GM18526 (cell line): Measurements from ENCODE around the gene THOC3.

ENCODE experiments used
- POLR2A ChIP-seq: IDR thresholded peaks from 3 replicates; pipeline ENCODE4 v1.6.1; 2011; ENCODE audit not compliant: insufficient read length; ENCODE audit errors: extremely low read depth

THOC3 gene, protein sequence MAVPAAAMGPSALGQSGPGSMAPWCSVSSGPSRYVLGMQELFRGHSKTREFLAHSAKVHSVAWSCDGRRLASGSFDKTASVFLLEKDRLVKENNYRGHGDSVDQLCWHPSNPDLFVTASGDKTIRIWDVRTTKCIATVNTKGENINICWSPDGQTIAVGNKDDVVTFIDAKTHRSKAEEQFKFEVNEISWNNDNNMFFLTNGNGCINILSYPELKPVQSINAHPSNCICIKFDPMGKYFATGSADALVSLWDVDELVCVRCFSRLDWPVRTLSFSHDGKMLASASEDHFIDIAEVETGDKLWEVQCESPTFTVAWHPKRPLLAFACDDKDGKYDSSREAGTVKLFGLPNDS

DNA sequence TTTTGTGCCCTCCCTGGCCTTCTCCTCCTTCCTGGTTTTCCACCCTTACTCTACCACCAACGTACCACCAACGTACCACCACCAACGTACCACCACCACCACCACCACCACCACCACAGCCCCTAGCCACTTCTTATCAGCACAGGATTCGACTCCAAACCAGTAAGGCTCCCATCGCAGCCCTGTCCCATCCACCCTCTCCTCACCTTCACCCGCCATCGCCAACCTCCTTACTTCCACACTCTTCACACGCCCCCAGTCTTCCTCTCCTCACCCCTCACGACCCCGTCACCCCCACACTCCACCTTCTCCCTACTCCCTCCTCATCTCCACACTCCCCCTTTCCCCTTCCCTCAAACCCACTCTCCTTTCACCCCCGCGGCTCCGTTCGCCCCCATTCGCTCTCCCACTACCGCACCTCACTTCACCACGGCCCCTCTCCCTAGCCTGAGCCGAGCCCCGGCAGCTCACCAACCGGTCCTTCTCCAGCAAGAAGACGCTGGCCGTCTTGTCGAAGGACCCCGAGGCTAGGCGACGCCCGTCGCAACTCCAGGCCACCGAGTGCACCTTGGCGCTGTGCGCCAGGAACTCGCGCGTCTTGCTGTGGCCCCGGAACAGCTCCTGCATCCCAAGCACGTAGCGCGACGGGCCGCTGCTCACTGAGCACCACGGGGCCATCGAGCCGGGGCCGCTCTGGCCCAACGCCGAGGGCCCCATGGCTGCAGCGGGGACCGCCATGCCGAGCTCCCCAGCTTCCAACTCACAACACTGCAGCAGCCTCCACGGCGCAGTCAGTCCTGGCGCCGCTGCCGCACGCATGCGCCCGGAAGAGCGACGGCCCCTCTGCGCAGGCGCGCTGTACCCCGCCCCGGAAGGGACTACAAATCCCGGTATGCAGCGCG lies at the start of gene THOC3:
Gene THOC3 (minus strand): TSS at position 845 of the 902 bp plus-strand sequence. CDS start 107 bp downstream, at position 738.
- peak; percentile 57 for TF ChIP-seq POLR2A

DNA sequence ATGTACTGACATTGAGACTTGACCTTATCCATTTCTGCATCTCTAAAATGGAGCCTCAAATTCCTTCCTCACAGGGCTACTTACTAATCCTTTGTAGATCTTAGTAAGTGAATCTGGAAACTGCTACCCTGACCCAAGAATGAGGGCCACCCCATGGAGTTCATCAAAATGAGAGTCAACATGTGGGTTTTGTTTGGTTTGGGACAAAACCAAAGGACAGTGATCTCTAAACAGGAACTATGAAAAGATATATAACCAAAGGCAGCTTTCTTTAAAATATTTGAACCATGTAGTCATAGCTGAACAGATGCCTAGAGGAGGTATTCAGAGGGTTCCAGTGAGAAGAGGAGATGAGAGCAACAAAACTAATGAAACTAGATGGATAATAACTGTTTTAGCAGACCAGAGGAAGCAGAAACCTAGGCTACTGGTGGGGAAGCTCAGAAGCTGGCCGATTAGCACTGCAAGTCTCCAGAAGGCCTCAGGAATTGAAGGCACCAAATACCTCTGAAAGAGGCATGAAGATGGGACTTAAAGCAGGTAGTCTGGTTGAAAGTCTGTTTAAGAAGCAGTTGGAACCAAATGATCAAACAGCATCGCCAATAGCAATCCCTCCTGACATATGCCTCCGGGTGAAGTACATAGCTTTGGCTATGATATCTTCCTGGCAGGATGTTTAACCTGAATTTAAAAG lies 45.8 kb downstream of the THOC3 start:
- no peak for TF ChIP-seq POLR2A

DNA sequence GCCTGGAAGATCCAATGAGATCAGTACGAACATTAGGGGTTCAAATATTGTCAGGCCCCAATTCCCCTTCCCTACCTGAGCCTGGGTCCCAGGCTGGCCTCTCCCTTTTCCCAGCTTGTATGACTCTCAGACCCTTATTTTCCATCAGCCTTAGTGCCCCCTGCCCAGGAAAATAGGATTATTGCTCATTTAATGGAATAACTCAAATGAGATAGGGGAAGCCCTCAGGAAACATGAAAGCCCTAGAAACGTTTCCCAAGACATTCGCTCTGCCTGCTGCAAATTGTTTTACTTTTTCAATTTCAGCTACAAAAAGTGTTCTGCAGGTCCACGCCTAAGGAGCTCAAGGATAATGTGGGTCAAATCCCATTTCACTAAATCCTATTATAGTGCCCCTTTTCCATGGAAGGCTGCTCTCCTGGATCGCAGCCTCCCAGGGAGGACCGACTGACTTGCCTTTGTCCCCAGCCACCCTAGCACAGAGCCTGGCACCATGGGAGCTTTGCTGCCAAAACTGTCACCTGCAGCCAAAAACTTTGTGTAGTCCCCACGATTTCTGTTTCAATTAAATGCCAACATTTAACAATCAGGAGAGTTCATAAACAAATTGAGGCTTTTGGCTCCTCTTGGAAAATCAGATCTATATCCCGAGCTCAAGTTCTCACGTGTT lies 46.9 kb downstream of the THOC3 start:
- no peak for TF ChIP-seq POLR2A

DNA sequence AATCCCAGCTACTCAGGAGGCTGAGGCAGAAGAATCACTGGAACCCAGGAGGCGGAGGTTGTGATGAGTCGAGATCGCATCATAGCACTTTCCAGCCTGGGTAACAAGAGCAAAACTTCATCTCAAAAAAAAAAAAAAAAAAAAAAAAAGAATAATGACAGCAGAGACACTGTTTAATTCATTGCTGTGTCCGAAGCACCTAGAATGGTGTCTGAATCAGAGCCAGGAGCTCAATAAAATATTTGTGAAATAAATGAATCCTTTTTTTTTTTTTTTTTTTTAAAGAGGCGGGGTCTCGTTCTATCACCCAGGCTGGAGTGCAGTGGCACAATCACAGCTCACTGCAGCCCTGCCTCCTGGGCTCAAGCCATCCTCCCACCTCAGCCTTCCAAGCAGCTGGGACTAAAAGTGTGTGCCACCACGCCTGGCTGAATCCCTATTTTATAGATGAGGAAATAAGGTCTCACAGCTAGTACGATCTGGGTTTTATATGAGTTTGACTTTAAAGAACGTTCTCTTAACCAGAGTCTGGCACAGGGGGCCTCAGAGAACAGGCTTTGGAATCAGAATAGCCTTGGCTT lies 47.8 kb downstream of the THOC3 start:
- no peak for TF ChIP-seq POLR2A
